HEK293 (cell line): Measurements from ENCODE around the gene DISC1.
A peak's percentile ranks its signal among the peaks of the same experiment; 100 is the strongest.

Experiments
- CTCF ChIA-PET: fragments of 350-600 bp; formaldehyde crosslinking; extraction: SDS; loops from one replicate; lab custom pipeline; 2021; ENCODE audit warnings: antibody characterized with exemption; lab: Yijun Ruan, JAX
- POLR2A ChIA-PET: fragments of 300-600 bp; formaldehyde crosslinking; extraction: SDS; loops from one replicate; lab custom pipeline; 2020; ENCODE audit warnings: antibody characterized with exemption, inconsistent platforms; lab: Yijun Ruan, JAX
- H3K27ac ChIP-seq: fragments of 200-500 bp; sonication (Bioruptor generic); 2 replicates; pipeline ENCODE4 v1.5.1; 2014; ENCODE audit warnings: low read depth, low read length, control low read depth, inconsistent platforms; ENCODE audit errors: extremely low read depth
- H3K36me3 ChIP-seq, 2 experiments: fragments of 200-500 bp in 1 of 2; sonication (Bioruptor generic) in 1 of 2; 1 replicate in 1 of 2; 2 replicates in 1 of 2; pipeline ENCODE4 v1.5.1; 2014 to 2017; ENCODE audit warnings: inconsistent platforms in 2 of 2, low read length in 2 of 2; ENCODE audit not compliant: control insufficient read depth in 2 of 2, insufficient read depth in 1 of 2
- H3K4me1 ChIP-seq: fragments of 200-500 bp; sonication (Bioruptor generic); 2 replicates; pipeline ENCODE4 v1.5.1; 2014; ENCODE audit warnings: mild to moderate bottlenecking, low read length, inconsistent platforms; ENCODE audit not compliant: control insufficient read depth, insufficient read depth
- H3K4me3 ChIP-seq: 2 replicates; pipeline ENCODE4 v1.5.1; 2011; ENCODE audit warnings: low read depth, mild to moderate bottlenecking, control low read depth, low read length, moderate library complexity
- H3K9me3 ChIP-seq: fragments of 200-500 bp; sonication (Bioruptor generic); 2 replicates; pipeline ENCODE4 v1.5.1; 2014; ENCODE audit warnings: low read depth, low read length, inconsistent platforms; ENCODE audit not compliant: control insufficient read depth, insufficient read depth
- KLF16 ChIP-seq: fragments of 450-650 bp; formaldehyde crosslinking; IDR thresholded peaks from 2 replicates; pipeline ENCODE4 v1.5.1; 2017; ENCODE audit warnings: missing biosample characterization, missing genetic modification characterization
- MZF1 ChIP-seq: fragments of 450-650 bp; formaldehyde crosslinking; IDR thresholded peaks from 2 replicates; pipeline ENCODE4 v1.5.1; 2017; ENCODE audit warnings: missing biosample characterization, missing genetic modification characterization, borderline replicate concordance
- RBAK ChIP-seq: fragments of 450-650 bp; formaldehyde crosslinking; IDR thresholded peaks from 2 replicates; pipeline ENCODE4 v1.5.1; 2016; ENCODE audit warnings: missing biosample characterization, missing genetic modification characterization
- SETDB1 ChIP-seq: IDR thresholded peaks from one replicate; pipeline ENCODE4 v1.6.1; 2017; ENCODE audit warnings: mild to moderate bottlenecking, low read length, moderate library complexity, mixed read lengths; ENCODE audit not compliant: insufficient read length
- SP2 ChIP-seq: fragments of 450-650 bp; formaldehyde crosslinking; IDR thresholded peaks from 2 replicates; pipeline ENCODE4 v1.5.1; 2016; ENCODE audit warnings: missing biosample characterization, missing genetic modification characterization
- SP3 ChIP-seq: fragments of 450-650 bp; formaldehyde crosslinking; IDR thresholded peaks from 2 replicates; pipeline ENCODE4 v1.5.1; 2016; ENCODE audit warnings: missing biosample characterization, missing genetic modification characterization
- SP7 ChIP-seq: fragments of 450-650 bp; formaldehyde crosslinking; IDR thresholded peaks from 2 replicates; pipeline ENCODE4 v1.5.1; 2016; ENCODE audit warnings: missing biosample characterization, missing genetic modification characterization
- TRIM28 ChIP-seq: IDR thresholded peaks from 2 replicates; pipeline ENCODE4 v1.6.1; 2011; ENCODE audit warnings: low read length, control low read depth, borderline replicate concordance
- ZBTB48 ChIP-seq: fragments of 450-650 bp; formaldehyde crosslinking; IDR thresholded peaks from 2 replicates; pipeline ENCODE4 v1.5.1; 2016; ENCODE audit warnings: missing biosample characterization, missing genetic modification characterization
- ZBTB8A ChIP-seq: fragments of 450-650 bp; formaldehyde crosslinking; IDR thresholded peaks from 2 replicates; pipeline ENCODE4 v1.5.1; 2016; ENCODE audit warnings: missing biosample characterization, missing genetic modification characterization
- ZEB2 ChIP-seq: fragments of 450-650 bp; formaldehyde crosslinking; IDR thresholded peaks from 2 replicates; pipeline ENCODE4 v1.5.1; 2016; ENCODE audit warnings: missing biosample characterization, missing genetic modification characterization
- ZNF157 ChIP-seq: fragments of 450-650 bp; formaldehyde crosslinking; IDR thresholded peaks from 2 replicates; pipeline ENCODE4 v1.5.1; 2016; ENCODE audit warnings: missing biosample characterization, missing genetic modification characterization
- ZNF18 ChIP-seq: fragments of 450-650 bp; formaldehyde crosslinking; IDR thresholded peaks from 2 replicates; pipeline ENCODE4 v1.5.1; 2016; ENCODE audit warnings: missing biosample characterization, missing genetic modification characterization
- ZNF23 ChIP-seq: fragments of 450-650 bp; formaldehyde crosslinking; IDR thresholded peaks from 2 replicates; pipeline ENCODE4 v1.5.1; 2016; ENCODE audit warnings: missing biosample characterization, missing genetic modification characterization, borderline replicate concordance
- ZNF354C ChIP-seq: fragments of 450-650 bp; formaldehyde crosslinking; IDR thresholded peaks from 2 replicates; pipeline ENCODE4 v1.5.1; 2016; ENCODE audit warnings: missing biosample characterization, missing genetic modification characterization, low read depth, borderline replicate concordance
- ZNF394 ChIP-seq: fragments of 450-650 bp; formaldehyde crosslinking; IDR thresholded peaks from 2 replicates; pipeline ENCODE4 v1.5.1; 2016; ENCODE audit warnings: missing biosample characterization, missing genetic modification characterization, mild to moderate bottlenecking, moderate library complexity, borderline replicate concordance
- ZNF426 ChIP-seq: fragments of 450-650 bp; formaldehyde crosslinking; IDR thresholded peaks from 2 replicates; pipeline ENCODE4 v1.5.1; 2017; ENCODE audit warnings: missing biosample characterization, missing genetic modification characterization, mild to moderate bottlenecking, inconsistent platforms, moderate library complexity
- ZNF433 ChIP-seq: fragments of 450-650 bp; formaldehyde crosslinking; IDR thresholded peaks from 2 replicates; pipeline ENCODE4 v1.5.1; 2016; ENCODE audit warnings: missing biosample characterization, missing genetic modification characterization, low read depth
- ZNF529 ChIP-seq: fragments of 450-650 bp; formaldehyde crosslinking; IDR thresholded peaks from 2 replicates; pipeline ENCODE4 v1.5.1; 2017; ENCODE audit warnings: missing genetic modification characterization, missing biosample characterization; ENCODE audit not compliant: insufficient replicate concordance
- ZNF549 ChIP-seq: fragments of 450-650 bp; IDR thresholded peaks from 2 replicates; pipeline ENCODE4 v1.5.1; 2018; ENCODE audit warnings: missing biosample characterization, missing genetic modification characterization, mild to moderate bottlenecking, inconsistent platforms, moderate library complexity
- ZNF555 ChIP-seq: fragments of 450-650 bp; formaldehyde crosslinking; conservative IDR thresholded peaks from 2 replicates; pipeline ENCODE4 v1.5.1; 2017; ENCODE audit warnings: missing biosample characterization, mild to moderate bottlenecking, missing genetic modification characterization, inconsistent platforms
- ZNF558 ChIP-seq: fragments of 450-650 bp; formaldehyde crosslinking; IDR thresholded peaks from 2 replicates; pipeline ENCODE4 v1.5.1; 2016; ENCODE audit warnings: missing biosample characterization, missing genetic modification characterization
- ZNF560 ChIP-seq: fragments of 450-650 bp; formaldehyde crosslinking; IDR thresholded peaks from 2 replicates; pipeline ENCODE4 v1.5.1; 2017; ENCODE audit warnings: missing biosample characterization, missing genetic modification characterization, borderline replicate concordance
- ZNF600 ChIP-seq: fragments of 450-650 bp; formaldehyde crosslinking; IDR thresholded peaks from 2 replicates; pipeline ENCODE4 v1.5.1; 2016; ENCODE audit warnings: missing biosample characterization, missing genetic modification characterization
- ZNF626 ChIP-seq: fragments of 450-650 bp; sonication (Bioruptor Pico); formaldehyde crosslinking; IDR thresholded peaks from 2 replicates; pipeline ENCODE4 v1.5.1; 2018; ENCODE audit warnings: missing biosample characterization, missing genetic modification characterization, inconsistent platforms
- ZNF658 ChIP-seq: fragments of 450-650 bp; formaldehyde crosslinking; IDR thresholded peaks from 2 replicates; pipeline ENCODE4; 2016; ENCODE audit warnings: missing biosample characterization, missing genetic modification characterization
- ZNF670 ChIP-seq: fragments of 450-650 bp; formaldehyde crosslinking; IDR thresholded peaks from 2 replicates; pipeline ENCODE4 v1.5.1; 2016; ENCODE audit warnings: missing biosample characterization, missing genetic modification characterization, low read depth
- ZNF677 ChIP-seq: fragments of 450-650 bp; IDR thresholded peaks from 2 replicates; pipeline ENCODE4 v1.5.0; 2018; ENCODE audit warnings: missing biosample characterization, mild to moderate bottlenecking, missing genetic modification characterization, moderate library complexity
- ZNF777 ChIP-seq: fragments of 450-650 bp; formaldehyde crosslinking; IDR thresholded peaks from 2 replicates; pipeline ENCODE4 v1.5.1; 2017; ENCODE audit warnings: missing biosample characterization, missing genetic modification characterization, borderline replicate concordance
- ZNF830 ChIP-seq: fragments of 450-650 bp; IDR thresholded peaks from 2 replicates; pipeline ENCODE4 v1.5.0; 2018; ENCODE audit warnings: missing biosample characterization, missing genetic modification characterization, low read depth, mild to moderate bottlenecking, moderate library complexity
- ZNF837 ChIP-seq: fragments of 450-650 bp; formaldehyde crosslinking; IDR thresholded peaks from 2 replicates; pipeline ENCODE4 v1.5.1; 2016; ENCODE audit warnings: missing biosample characterization, missing genetic modification characterization
- ZSCAN23 ChIP-seq: fragments of 450-650 bp; formaldehyde crosslinking; IDR thresholded peaks from 2 replicates; pipeline ENCODE4 v1.5.1; 2016; ENCODE audit warnings: missing biosample characterization, missing genetic modification characterization
- TF ChIP-seq, protein P1 (sequence below): fragments of 450-650 bp; formaldehyde crosslinking; IDR thresholded peaks from 2 replicates; pipeline ENCODE4 v1.5.1; 2016; ENCODE audit warnings: missing biosample characterization, missing genetic modification characterization
- TF ChIP-seq, protein P2 (sequence below): fragments of 450-650 bp; formaldehyde crosslinking; IDR thresholded peaks from 2 replicates; pipeline ENCODE4 v1.5.1; 2017; ENCODE audit warnings: missing biosample characterization, missing genetic modification characterization
- TF ChIP-seq, protein P3 (sequence below): fragments of 450-650 bp; formaldehyde crosslinking; IDR thresholded peaks from 2 replicates; pipeline ENCODE4 v1.5.1; 2016; ENCODE audit warnings: missing biosample characterization, missing genetic modification characterization

The DISC1 gene

GRCh38 chr1:231934797-231935196 is 308.2 kb downstream of the DISC1 start:
- no peak overlapping the region for H3K4me3 ChIP-seq
- peaks cover 42% of the 10 kb centered on the region for H3K4me1 ChIP-seq
- POLR2A ChIA-PET, result interaction anchor here (0.8 kb wide), 1 partner anchor 15 kb away, joined by 5 read pairs; no protein-coding TSS in a partner anchor
- CTCF ChIA-PET, result interaction anchor here (0.8 to 1.7 kb wide), 3 partner anchors 8 to 64 kb away, joined by 3 to 6 read pairs (median 4); no protein-coding TSS in a partner anchor
- no peaks in the 10 kb centered on the region; the same call in 1 of the 2 replicates for H3K9me3 ChIP-seq
- no peaks in the 10 kb centered on the region for H3K36me3 ChIP-seq
- H3K27ac ChIP-seq, result peak overlapping the region; percentile 20; the same call in 1 of the 2 replicates
- TF ChIP-seq ZNF157 (tag by site-specific recombination) (no peak), ZNF555 (tag by site-specific recombination) (no peak), ZBTB8A (tag by site-specific recombination) (no peak), SP3 (tag by site-specific recombination) (no peak), SP2 (tag by site-specific recombination) (no peak), ZSCAN23 (tag by site-specific recombination) (no peak), ZNF18 (no peak), ZNF670 (tag by site-specific recombination) (no peak), ZNF529 (tag by site-specific recombination) (no peak), ZNF558 (tag by site-specific recombination) (no peak), MZF1 (tag by site-specific recombination) (0 out of 2 replicates have a peak, but pooled peaks have one; percentile 63), ZNF830 (tag by site-specific recombination) (no peak), SP7 (tag by site-specific recombination) (no peak), ZNF426 (tag by site-specific recombination) (no peak), SETDB1 (no peak), ZNF600 (tag by site-specific recombination) (no peak), ZNF354C (tag by site-specific recombination) (no peak), ZBTB48 (tag by site-specific recombination) (peak; percentile 45; the same call in 1 of the 2 replicates), ZNF777 (tag by site-specific recombination) (no peak), ZEB2 (tag by site-specific recombination) (0 out of 2 replicates have a peak, but pooled peaks have one; percentile 20), ZNF658 (no peak), TRIM28 (no peak), RBAK (tag by site-specific recombination) (no peak), ZNF677 (tag by site-specific recombination) (no peak), ZNF560 (tag by site-specific recombination) (no peak), ZNF394 (no peak), ZNF23 (no peak), KLF16 (no peak), ZNF433 (tag by site-specific recombination) (no peak), ZNF837 (tag by site-specific recombination) (no peak), ZNF549 (no peak), ZNF626 (0 out of 2 replicates have a peak, but pooled peaks have one; percentile 44)
- TF ChIP-seq, protein P1, sequence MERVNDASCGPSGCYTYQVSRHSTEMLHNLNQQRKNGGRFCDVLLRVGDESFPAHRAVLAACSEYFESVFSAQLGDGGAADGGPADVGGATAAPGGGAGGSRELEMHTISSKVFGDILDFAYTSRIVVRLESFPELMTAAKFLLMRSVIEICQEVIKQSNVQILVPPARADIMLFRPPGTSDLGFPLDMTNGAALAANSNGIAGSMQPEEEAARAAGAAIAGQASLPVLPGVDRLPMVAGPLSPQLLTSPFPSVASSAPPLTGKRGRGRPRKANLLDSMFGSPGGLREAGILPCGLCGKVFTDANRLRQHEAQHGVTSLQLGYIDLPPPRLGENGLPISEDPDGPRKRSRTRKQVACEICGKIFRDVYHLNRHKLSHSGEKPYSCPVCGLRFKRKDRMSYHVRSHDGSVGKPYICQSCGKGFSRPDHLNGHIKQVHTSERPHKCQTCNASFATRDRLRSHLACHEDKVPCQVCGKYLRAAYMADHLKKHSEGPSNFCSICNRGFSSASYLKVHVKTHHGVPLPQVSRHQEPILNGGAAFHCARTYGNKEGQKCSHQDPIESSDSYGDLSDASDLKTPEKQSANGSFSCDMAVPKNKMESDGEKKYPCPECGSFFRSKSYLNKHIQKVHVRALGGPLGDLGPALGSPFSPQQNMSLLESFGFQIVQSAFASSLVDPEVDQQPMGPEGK (tag by site-specific recombination), result no peak
- TF ChIP-seq, protein P2, sequence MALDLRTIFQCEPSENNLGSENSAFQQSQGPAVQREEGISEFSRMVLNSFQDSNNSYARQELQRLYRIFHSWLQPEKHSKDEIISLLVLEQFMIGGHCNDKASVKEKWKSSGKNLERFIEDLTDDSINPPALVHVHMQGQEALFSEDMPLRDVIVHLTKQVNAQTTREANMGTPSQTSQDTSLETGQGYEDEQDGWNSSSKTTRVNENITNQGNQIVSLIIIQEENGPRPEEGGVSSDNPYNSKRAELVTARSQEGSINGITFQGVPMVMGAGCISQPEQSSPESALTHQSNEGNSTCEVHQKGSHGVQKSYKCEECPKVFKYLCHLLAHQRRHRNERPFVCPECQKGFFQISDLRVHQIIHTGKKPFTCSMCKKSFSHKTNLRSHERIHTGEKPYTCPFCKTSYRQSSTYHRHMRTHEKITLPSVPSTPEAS (tag by site-specific recombination), result no peak
- TF ChIP-seq, protein P3, sequence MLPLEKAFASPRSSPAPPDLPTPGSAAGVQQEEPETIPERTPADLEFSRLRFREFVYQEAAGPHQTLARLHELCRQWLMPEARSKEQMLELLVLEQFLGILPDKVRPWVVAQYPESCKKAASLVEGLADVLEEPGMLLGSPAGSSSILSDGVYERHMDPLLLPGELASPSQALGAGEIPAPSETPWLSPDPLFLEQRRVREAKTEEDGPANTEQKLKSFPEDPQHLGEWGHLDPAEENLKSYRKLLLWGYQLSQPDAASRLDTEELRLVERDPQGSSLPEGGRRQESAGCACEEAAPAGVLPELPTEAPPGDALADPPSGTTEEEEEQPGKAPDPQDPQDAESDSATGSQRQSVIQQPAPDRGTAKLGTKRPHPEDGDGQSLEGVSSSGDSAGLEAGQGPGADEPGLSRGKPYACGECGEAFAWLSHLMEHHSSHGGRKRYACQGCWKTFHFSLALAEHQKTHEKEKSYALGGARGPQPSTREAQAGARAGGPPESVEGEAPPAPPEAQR, result no peak
